ENCODE results near the gene CATSPERZ. TPM values are rescaled to one million over a fixed set of nuclear protein-coding genes. Genes with fewer than 3 reads are reported as not detected.

The CATSPERZ gene
- total RNA-seq, 2 experiments from 2014 or later: 0.39 TPM; not detected in 1

DNA sequence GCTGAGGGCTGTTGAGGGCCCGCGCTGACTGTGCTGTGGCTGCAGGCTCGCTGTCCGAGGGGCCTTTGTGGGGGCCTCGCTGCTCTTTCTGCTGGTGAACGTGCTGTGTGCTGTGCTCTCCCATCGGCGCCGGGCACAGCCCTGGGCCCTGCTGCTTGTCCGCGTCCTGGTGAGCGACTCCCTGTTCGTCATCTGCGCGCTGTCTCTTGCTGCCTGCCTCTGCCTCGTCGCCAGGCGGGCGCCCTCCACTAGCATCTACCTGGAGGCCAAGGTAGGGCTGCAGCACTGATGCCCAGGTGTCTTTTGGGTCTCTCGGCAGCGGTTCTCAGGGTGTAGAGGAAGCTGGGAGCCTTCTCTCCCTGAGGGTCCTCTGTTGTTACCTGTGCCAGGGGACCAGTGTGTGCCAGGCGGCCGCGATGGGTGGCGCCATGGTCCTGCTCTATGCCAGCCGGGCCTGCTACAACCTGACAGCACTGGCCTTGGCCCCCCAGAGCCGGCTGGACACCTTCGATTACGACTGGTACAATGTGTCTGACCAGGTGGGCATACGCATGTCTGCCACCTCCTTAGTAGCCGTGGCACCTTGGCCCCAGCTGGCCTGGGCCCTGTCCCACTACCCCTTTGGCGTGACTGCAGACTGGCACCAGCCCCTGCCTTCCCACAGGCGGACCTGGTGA, 12.3 kb upstream of the CATSPERZ start:
- DNase-seq: no peak
- H3K27me3 Mint-ChIP-seq: peaks cover 11% of the 10 kb centered on the region
- H3K36me3 Mint-ChIP-seq (ENCODE audit: low read depth): peaks cover 2% of the 10 kb centered on the region
- ChIA-PET POLR2A (no interaction called here), CTCF (interaction anchor here (1.0 to 1.5 kb wide), 2 partner anchors 13 to 17 kb away, joined by 5 to 9 read pairs; partner anchors contain the start of gene CATSPERZ)
- no peaks in the 10 kb centered on the region for H3K9me3 Mint-ChIP-seq (ENCODE audit: low read depth)
- intact Hi-C loops (cut with DNase I, micrococcal nuclease): no loop called here
- ATAC-seq: no peak
- no peak overlapping the region for H3K4me3 Mint-ChIP-seq
- no peak overlapping the region for H3K27ac Mint-ChIP-seq
- H3K4me1 Mint-ChIP-seq: peaks cover 18% of the 10 kb centered on the region

DNA sequence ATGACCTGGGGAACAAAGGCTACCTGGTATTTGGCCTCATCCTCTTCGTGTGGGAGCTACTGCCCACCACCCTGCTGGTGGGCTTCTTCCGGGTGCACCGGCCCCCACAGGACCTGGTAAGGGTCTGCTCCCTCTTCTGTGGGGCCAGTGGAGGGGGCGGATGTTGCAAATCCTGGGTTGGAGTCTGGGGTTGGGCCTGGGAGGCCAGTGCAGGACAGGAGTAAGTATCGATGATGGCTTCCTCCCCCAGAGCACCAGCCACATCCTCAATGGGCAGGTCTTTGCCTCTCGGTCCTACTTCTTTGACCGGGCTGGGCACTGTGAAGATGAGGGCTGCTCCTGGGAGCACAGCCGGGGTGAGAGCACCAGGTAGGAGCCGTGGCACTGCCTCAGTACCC, 11.8 kb upstream of the CATSPERZ start:
- Mint-ChIP-seq H3K27me3 (peaks cover 16% of the 10 kb centered on the region), H3K36me3 (ENCODE audit: low read depth) (no peaks in the 10 kb centered on the region), H3K4me1 (peaks cover 12% of the 10 kb centered on the region), H3K27ac (no peak overlapping the region), H3K9me3 (ENCODE audit: low read depth) (no peaks in the 10 kb centered on the region), H3K4me3 (no peak overlapping the region)
- intact Hi-C loops (cut with DNase I, micrococcal nuclease): no loop called here
- ChIA-PET POLR2A (no interaction called here), CTCF (interaction anchor here (1.5 kb wide), 1 partner anchor 16 kb away, joined by 9 read pairs; no protein-coding TSS in a partner anchor)
- DNase-seq (no peak), ATAC-seq (no peak)

DNA sequence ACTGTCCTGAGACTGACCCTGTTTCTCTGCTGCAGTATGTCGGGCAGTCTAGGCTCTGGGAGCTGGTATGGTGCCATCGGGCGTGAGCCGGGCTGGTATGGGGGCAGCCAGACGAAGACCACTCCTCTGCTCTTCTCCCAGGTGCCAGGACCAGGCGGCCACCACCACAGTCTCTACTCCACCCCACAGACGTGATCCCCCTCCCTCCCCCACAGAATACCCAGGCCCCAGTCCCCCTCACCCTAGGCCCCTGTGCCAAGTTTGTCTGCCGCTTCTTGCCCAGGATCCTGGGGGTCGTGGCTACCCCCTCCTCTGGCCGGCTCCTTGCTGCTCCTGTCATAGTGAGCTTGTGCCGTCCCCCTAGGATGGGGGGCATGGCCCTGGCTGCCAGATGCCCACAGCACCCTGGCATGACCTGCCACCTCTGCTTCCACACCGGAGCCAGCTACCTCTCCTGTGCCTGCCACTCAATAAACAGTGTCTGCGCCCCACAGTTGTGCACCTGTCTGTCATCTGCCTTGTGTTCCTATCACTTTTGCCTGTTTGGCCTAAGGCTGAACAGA, 11.1 kb upstream of the CATSPERZ start:
- no peak overlapping the region for H3K4me3 Mint-ChIP-seq
- H3K9me3 Mint-ChIP-seq (ENCODE audit: low read depth): no peaks in the 10 kb centered on the region
- H3K4me1 Mint-ChIP-seq: peaks cover 11% of the 10 kb centered on the region
- ChIA-PET CTCF (interaction anchor here (2.0 to 3.0 kb wide), 2 partner anchors 12 to 15 kb away, joined by 12 to 13 read pairs; no protein-coding TSS in a partner anchor), POLR2A (no interaction called here)
- no peaks in the 10 kb centered on the region for H3K36me3 Mint-ChIP-seq (ENCODE audit: low read depth)
- DNase-seq (no peak), ATAC-seq (no peak)
- no peak overlapping the region for H3K27ac Mint-ChIP-seq
- H3K27me3 Mint-ChIP-seq: peaks cover 21% of the 10 kb centered on the region
- intact Hi-C loops (cut with DNase I, micrococcal nuclease): no loop called here

DNA sequence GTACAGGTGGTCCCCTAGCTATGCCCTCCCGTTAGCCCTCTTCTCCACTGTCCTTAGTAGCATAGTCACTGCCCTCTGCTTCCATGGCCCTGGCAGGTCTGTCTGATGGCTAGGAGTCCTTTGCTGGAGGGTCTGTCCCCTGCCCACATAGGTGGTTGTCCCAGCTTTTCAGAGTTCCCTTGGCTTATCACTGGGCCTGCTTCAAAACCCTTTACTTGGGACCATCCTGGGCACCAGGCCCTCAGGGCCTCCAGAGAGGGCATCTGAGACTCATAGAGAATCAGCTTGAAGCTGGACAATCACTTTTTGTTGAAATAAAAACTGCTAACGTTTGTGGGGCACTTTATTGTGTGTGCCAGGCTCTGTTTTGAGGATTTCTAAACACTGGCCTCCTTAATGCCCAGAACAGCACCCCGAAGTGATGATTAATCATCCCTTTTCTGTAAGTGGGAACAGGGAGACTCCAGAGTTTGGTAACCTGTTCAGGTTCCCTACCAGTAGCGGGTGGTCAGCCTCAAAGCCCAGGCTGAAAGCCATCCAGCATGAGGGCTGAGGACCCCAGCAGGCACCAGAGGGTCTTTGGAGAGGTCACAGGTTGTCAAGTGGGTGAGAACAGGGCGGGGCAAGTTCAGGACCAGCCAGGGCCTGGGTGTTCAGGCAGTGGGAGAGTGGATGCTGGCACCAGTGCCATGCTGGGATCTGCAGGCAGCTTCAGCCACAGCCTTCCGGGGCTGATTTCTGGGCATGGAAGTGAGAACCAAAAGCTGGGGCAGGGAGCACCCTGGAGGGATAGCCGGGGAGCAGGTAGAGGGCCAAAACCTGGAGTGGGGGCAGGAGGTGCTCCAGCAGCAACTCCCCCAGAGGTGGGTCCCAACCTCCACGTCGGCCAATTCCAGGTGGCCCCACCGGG, 9.6 kb upstream of the CATSPERZ start:
- ChIA-PET POLR2A (no interaction called here), CTCF (interaction anchor here (0.6 to 3.0 kb wide), 3 partner anchors 10 to 905 kb away, joined by 3 to 13 read pairs (median 12); no protein-coding TSS in a partner anchor)
- Mint-ChIP-seq H3K4me3 (peak overlapping the region; percentile 7), H3K36me3 (ENCODE audit: low read depth) (no peaks in the 10 kb centered on the region), H3K4me1 (peaks cover 11% of the 10 kb centered on the region), H3K27ac (no peak overlapping the region), H3K9me3 (ENCODE audit: low read depth) (no peaks in the 10 kb centered on the region), H3K27me3 (peaks cover 32% of the 10 kb centered on the region)
- no peak for DNase-seq
- intact Hi-C loops (cut with DNase I, micrococcal nuclease): no loop called here
- no peak for ATAC-seq

DNA sequence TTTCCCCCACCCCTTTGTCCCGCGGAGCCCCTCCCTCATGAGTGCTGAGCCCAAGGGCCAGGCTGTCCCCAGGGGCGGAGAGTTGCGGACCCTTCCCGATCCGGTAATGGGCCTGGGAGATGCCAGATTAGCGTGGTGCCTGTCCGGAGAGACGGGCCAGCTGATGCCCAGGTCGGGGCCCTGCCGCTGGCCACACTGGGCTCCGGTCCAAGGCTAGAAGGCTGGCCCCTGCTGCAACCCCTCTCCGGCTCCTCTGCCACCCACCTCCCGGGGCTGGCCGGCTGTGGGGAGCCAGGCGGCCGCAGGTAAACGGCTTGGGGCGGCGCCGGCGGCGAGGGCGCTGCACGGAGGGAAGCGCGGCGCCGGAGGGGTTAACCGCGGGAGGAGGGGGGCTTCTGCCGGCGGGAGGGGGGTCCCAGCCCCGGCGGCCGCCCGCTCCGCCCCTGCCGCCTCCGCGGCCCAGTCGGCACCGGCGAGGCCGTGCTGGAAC, 8.9 kb upstream of the CATSPERZ start, which contains the start of gene KCNK4:
Gene KCNK4 (plus strand): TSS at position 41 of the 490 bp plus-strand sequence. CDS start 1,717 bp downstream, outside the sequence.
- peaks cover 37% of the 10 kb centered on the region for H3K27me3 Mint-ChIP-seq
- peaks cover 9% of the 10 kb centered on the region for H3K4me1 Mint-ChIP-seq
- H3K9me3 Mint-ChIP-seq (ENCODE audit: low read depth): no peaks in the 10 kb centered on the region
- POLR2A ChIA-PET: no interaction called here
- DNase-seq (no peak), ATAC-seq (no peak)
- no peak within 1 kb of the TSS for H3K27ac Mint-ChIP-seq
- intact Hi-C loops (cut with DNase I, micrococcal nuclease): no loop called here
- H3K4me3 Mint-ChIP-seq: peak within 1 kb of the TSS; percentile 7
- H3K36me3 Mint-ChIP-seq (ENCODE audit: low read depth): no peaks in the 10 kb centered on the region
- CTCF ChIA-PET: interaction anchor here (3.0 kb wide), 1 partner anchor 10 kb away, joined by 13 read pairs; no protein-coding TSS in a partner anchor

DNA sequence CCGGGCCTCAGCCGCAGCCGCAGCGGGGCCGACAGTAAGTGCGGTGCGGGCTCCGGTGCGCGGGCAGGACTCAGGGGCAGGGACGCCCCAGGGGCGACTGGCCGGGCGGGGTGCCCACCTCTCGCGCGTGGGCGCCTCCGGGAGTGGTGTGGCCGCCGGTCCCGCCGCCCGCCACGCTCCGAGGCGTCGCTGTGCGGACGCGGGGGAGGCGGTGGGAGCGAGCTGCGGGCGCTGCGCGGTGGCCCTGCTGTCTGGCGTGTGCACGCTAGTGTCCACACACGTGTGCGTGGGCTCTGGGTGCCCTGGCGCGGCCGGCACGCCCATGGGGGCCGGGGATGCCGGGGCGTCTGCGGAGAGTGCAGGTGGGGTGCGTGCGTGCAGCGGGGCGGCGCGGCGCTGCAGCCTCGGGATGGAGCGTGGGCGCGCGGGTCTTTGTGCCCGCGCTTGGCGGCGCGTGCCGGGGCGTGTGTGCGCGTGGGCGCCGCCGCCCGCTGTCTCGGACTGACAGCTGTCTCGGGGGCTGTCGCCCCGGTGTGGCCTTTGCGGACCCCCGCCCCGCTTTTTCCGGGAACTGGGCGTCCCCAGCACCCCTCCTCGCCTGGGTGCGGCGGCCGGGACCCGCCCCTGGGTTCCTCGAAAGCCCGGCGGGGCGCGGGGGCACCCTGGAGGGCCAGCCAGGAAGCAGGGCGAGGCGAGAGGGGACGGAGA, 8.3 kb upstream of the CATSPERZ start:
- H3K27me3 Mint-ChIP-seq: peaks cover 42% of the 10 kb centered on the region
- CTCF ChIA-PET: interaction anchor here (0.6 to 3.0 kb wide), 4 partner anchors 9 to 87 kb away, joined by 3 to 13 read pairs (median 6); no protein-coding TSS in a partner anchor
- ATAC-seq (no peak), DNase-seq (no peak)
- H3K27ac Mint-ChIP-seq: no peak overlapping the region
- intact Hi-C loops (cut with DNase I, micrococcal nuclease): no loop called here
- POLR2A ChIA-PET: no interaction called here
- no peaks in the 10 kb centered on the region for H3K36me3 Mint-ChIP-seq (ENCODE audit: low read depth)
- H3K4me1 Mint-ChIP-seq: peaks cover 3% of the 10 kb centered on the region
- H3K9me3 Mint-ChIP-seq (ENCODE audit: low read depth): no peaks in the 10 kb centered on the region
- H3K4me3 Mint-ChIP-seq: no peak overlapping the region

DNA sequence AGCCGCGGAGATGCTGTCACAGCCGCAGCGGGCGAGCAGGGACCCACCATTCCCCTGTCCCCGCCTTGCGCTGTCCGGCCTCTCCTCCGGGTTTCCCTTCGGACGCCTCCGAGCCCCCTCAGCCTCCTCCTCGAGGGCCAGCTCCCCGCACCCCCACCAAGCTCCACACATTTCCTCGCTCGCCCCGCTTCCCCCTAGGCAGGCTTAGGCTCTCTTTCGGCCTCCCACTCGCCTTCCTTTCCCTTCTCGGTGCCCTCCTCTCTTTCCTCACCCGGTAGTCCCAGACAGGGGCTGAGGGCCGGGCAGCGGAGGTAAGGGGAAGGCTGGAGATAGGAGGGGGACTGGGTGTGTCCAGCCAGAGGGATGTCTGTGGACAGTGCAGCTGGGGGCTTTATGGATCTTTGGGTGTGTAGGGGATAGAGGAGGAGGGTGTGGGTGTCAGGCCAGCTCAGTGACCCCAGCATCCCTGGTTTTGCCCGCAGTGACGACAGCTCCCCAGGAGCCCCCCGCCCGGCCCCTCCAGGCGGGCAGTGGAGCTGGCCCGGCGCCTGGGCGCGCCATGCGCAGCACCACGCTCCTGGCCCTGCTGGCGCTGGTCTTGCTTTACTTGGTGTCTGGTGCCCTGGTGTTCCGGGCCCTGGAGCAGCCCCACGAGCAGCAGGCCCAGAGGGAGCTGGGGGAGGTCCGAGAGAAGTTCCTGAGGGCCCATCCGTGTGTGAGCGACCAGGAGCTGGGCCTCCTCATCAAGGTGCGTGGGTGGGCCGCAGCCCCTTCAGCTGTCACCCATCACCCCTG, 7.5 kb upstream of the CATSPERZ start:
- ATAC-seq: peak; percentile 36
- intact Hi-C loops (cut with DNase I, micrococcal nuclease): no loop called here
- H3K4me3 Mint-ChIP-seq: no peak overlapping the region

DNA sequence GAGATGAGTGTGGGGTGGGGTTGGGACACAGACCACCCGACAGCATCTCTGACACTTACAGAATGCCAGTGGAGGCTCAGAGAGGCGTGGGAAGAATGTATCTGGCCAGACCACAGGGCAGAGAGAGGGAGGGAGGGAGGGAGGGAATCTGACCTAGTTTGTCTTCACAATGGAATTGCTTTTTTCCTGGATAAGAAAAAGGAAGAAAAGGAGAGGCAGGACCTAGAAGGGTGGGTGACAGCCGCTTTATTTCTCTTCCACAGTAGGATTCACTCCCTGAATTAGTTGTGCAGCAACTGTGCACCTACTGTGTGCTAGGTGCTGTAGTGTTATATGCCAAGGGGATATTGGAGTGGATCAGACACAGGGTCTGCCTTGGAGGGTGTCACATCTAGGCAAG, 5.4 kb upstream of the CATSPERZ start:
- intact Hi-C loops (cut with DNase I, micrococcal nuclease): no loop called here
- CTCF ChIA-PET: no interaction called here

More for the DNA sequence above, 7.5 kb upstream of the CATSPERZ start:
- Mint-ChIP-seq H3K4me1 (peaks cover 6% of the 10 kb centered on the region), H3K27ac (no peak overlapping the region), H3K27me3 (peaks cover 49% of the 10 kb centered on the region), H3K9me3 (ENCODE audit: low read depth) (no peaks in the 10 kb centered on the region), H3K36me3 (ENCODE audit: low read depth) (no peaks in the 10 kb centered on the region)
- DNase-seq: no peak
- ChIA-PET POLR2A (no interaction called here), CTCF (interaction anchor here (0.5 to 1.6 kb wide), 5 partner anchors 9 to 128 kb away, joined by 3 to 10 read pairs (median 3); no protein-coding TSS in a partner anchor)

DNA sequence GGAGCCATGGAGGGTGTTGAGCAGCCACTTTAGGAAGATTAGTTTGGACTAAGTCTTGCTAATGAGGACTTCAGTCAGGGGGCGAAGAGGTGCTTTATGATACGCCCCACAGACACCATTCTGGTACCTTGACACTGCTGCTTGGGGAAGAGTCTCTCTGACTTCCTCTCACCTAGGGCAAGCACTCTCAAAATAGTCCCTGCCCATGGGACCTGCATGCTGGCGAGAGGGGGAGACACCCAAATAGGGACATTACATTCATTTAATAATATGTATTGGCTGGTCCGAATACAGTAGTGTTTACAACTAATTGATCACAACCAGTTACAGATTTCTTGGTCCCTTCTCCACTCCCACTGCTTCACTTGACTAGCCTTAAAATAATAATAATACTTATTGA, 4.4 kb upstream of the CATSPERZ start:
- DNase-seq: no peak
- Mint-ChIP-seq H3K27ac (no peak overlapping the region), H3K9me3 (ENCODE audit: low read depth) (no peaks in the 10 kb centered on the region), H3K4me3 (no peak overlapping the region), H3K36me3 (ENCODE audit: low read depth) (no peaks in the 10 kb centered on the region), H3K4me1 (peaks cover 16% of the 10 kb centered on the region), H3K27me3 (peaks cover 68% of the 10 kb centered on the region)
- ATAC-seq: no peak
- intact Hi-C loops (cut with DNase I, micrococcal nuclease): no loop called here
- POLR2A ChIA-PET: no interaction called here
- CTCF ChIA-PET: interaction anchor here (0.9 kb wide), 1 partner anchor 8 kb away, joined by 5 read pairs; no protein-coding TSS in a partner anchor

More for the DNA sequence above, 5.4 kb upstream of the CATSPERZ start:
- DNase-seq (no peak), ATAC-seq (no peak)
- H3K36me3 Mint-ChIP-seq (ENCODE audit: low read depth): no peaks in the 10 kb centered on the region
- H3K9me3 Mint-ChIP-seq (ENCODE audit: low read depth): no peaks in the 10 kb centered on the region
- H3K4me1 Mint-ChIP-seq: peaks cover 10% of the 10 kb centered on the region
- no peak overlapping the region for H3K4me3 Mint-ChIP-seq
- no peak overlapping the region for H3K27ac Mint-ChIP-seq
- POLR2A ChIA-PET: no interaction called here
- peaks cover 65% of the 10 kb centered on the region for H3K27me3 Mint-ChIP-seq

DNA sequence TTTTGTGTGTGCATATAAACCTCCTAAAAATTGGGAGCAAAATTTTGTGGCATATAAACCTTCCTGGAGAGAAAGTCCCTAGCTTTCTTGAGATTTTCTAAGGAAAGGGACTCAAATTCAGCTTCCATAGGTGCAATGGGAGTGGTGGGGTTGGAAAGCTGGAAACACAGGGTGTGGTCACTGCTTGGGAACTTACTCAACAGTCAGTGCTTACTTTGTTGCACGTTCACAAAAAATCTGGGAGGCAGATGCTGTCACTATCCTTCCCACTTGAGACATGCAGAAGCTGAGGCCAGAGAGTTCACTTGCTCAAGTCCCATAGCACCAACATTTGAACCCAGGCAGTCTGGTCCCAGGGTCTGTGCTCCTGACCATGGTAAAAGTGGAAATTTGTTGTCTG, 3.9 kb upstream of the CATSPERZ start:
- ATAC-seq (no peak), DNase-seq (no peak)
- no peaks in the 10 kb centered on the region for H3K9me3 Mint-ChIP-seq (ENCODE audit: low read depth)
- H3K27me3 Mint-ChIP-seq: peaks cover 67% of the 10 kb centered on the region
- H3K36me3 Mint-ChIP-seq (ENCODE audit: low read depth): no peaks in the 10 kb centered on the region
- intact Hi-C loops (cut with DNase I, micrococcal nuclease): no loop called here
- ChIA-PET POLR2A (no interaction called here), CTCF (interaction anchor here (1.2 kb wide), 1 partner anchor 9 kb away, joined by 5 read pairs; the partner anchor contains the start of gene ESRRA)
- H3K4me3 Mint-ChIP-seq: no peak overlapping the region
- peaks cover 18% of the 10 kb centered on the region for H3K4me1 Mint-ChIP-seq
- H3K27ac Mint-ChIP-seq: no peak overlapping the region
